Parathyroid adenoma (tissue), 2 donors: ENCODE measurements around the gene ABO.

ENCODE experiments used
- H2AFZ ChIP-seq: fragments of 300-600 bp; sonication (generic); one replicate; pipeline ENCODE4 v1.7.0; 2017; ENCODE audit warnings: antibody characterized with exemption, mild to moderate bottlenecking
- H3K27ac ChIP-seq: fragments of 300-600 bp; sonication (generic); one replicate; pipeline ENCODE4 v1.7.0; 2017
- H3K27me3 ChIP-seq: fragments of 300-600 bp; sonication (generic); one replicate; pipeline ENCODE4 v1.7.0; 2017; ENCODE audit warnings: low read length; ENCODE audit not compliant: control insufficient read depth, insufficient read depth
- H3K36me3 ChIP-seq: fragments of 300-600 bp; sonication (generic); one replicate; pipeline ENCODE4 v1.7.0; 2017; ENCODE audit warnings: low read length; ENCODE audit not compliant: control insufficient read depth, insufficient read depth
- H3K4me1 ChIP-seq: fragments of 300-600 bp; sonication (generic); one replicate; pipeline ENCODE4 v1.7.0; 2017; ENCODE audit warnings: control low read depth
- H3K4me2 ChIP-seq: fragments of 300-600 bp; sonication (generic); one replicate; pipeline ENCODE4 v1.7.0; 2017; ENCODE audit warnings: low read length
- H3K4me3 ChIP-seq: fragments of 300-600 bp; sonication (generic); one replicate; pipeline ENCODE4 v1.7.0; 2017; ENCODE audit warnings: low read depth, low read length
- H3K79me2 ChIP-seq: fragments of 300-600 bp; sonication (generic); one replicate; pipeline ENCODE4 v1.7.0; 2017; ENCODE audit warnings: control low read depth
- H3K9ac ChIP-seq: fragments of 300-600 bp; sonication (generic); one replicate; pipeline ENCODE4 v1.7.0; 2017; ENCODE audit warnings: mild to moderate bottlenecking
- H3K9me3 ChIP-seq: fragments of 300-600 bp; sonication (generic); one replicate; pipeline ENCODE4 v1.7.0; 2017; ENCODE audit warnings: low read length; ENCODE audit not compliant: control insufficient read depth
- CTCF ChIP-seq: fragments of 300-600 bp; sonication (generic); IDR thresholded peaks from one replicate; pipeline ENCODE4 v1.7.0; 2017; ENCODE audit warnings: antibody characterized with exemption, mild to moderate bottlenecking
- donor health status: primary hyperparathyroidism.

The ABO gene

GRCh38 chr9:133242241-133242640 is 32.8 kb downstream of the ABO start:
- no peak overlapping the region for H2AFZ ChIP-seq
- no peak overlapping the region for H3K9ac ChIP-seq
- no peaks in the 10 kb centered on the region for H3K9me3 ChIP-seq
- no peak overlapping the region for H3K4me2 ChIP-seq
- H3K27ac ChIP-seq = no peak overlapping the region
- H3K79me2 ChIP-seq = no peaks in the 10 kb centered on the region
- H3K4me3 ChIP-seq = no peak overlapping the region
- no peaks in the 10 kb centered on the region for H3K36me3 ChIP-seq
- no peaks in the 10 kb centered on the region for H3K4me1 ChIP-seq
- no peak for TF ChIP-seq CTCF
- H3K27me3 ChIP-seq = no peaks in the 10 kb centered on the region

GRCh38 chr9:133239533-133240090 is 35.4 kb downstream of the ABO start:
- H3K36me3 ChIP-seq = no peaks in the 10 kb centered on the region
- peak overlapping the region; percentile 83 for H2AFZ ChIP-seq
- no peaks in the 10 kb centered on the region for H3K27me3 ChIP-seq
- H3K4me3 ChIP-seq = no peak overlapping the region
- no peaks in the 10 kb centered on the region for H3K9me3 ChIP-seq
- no peak overlapping the region for H3K4me2 ChIP-seq
- no peak for TF ChIP-seq CTCF
- no peak overlapping the region for H3K9ac ChIP-seq
- peak overlapping the region; percentile 79 for H3K27ac ChIP-seq
- no peaks in the 10 kb centered on the region for H3K79me2 ChIP-seq
- no peaks in the 10 kb centered on the region for H3K4me1 ChIP-seq

GRCh38 chr9:133238851-133239532 is 36.0 kb downstream of the ABO start:
- Histone ChIP-seq H3K79me2 (no peaks in the 10 kb centered on the region), H3K27ac (peak overlapping the region; percentile 79), H3K9me3 (no peaks in the 10 kb centered on the region), H2AFZ (peak overlapping the region; percentile 83), H3K4me3 (peak overlapping the region; percentile 26), H3K27me3 (no peaks in the 10 kb centered on the region), H3K36me3 (no peaks in the 10 kb centered on the region), H3K4me2 (peak overlapping the region; percentile 73), H3K9ac (no peak overlapping the region), H3K4me1 (no peaks in the 10 kb centered on the region)
- TF ChIP-seq CTCF = peak; percentile 74

- Histone ChIP-seq H3K27me3 (no peaks in the 10 kb centered on the region), H3K9me3 (no peaks in the 10 kb centered on the region), H3K4me1 (no peaks in the 10 kb centered on the region), H3K36me3 (no peaks in the 10 kb centered on the region), H2AFZ (peak overlapping the region; percentile 83), H3K79me2 (no peaks in the 10 kb centered on the region), H3K9ac (no peak overlapping the region), H3K4me3 (peak overlapping the region; percentile 26), H3K27ac (peak overlapping the region; percentile 79), H3K4me2 (peak overlapping the region; percentile 73)
- TF ChIP-seq CTCF = no peak
These were observed 36.6 kb downstream of the ABO start for GRCh38 chr9:133238272-133238850.
